SK-N-MC (cell line): ENCODE measurements around the gene MPIG6B.

Source experiments
- EZH2 ChIP-seq: fragments of 200-600 bp; sonication (generic); IDR thresholded peaks from one replicate; pipeline ENCODE4 v1.6.1; 2017; ENCODE audit warnings: antibody characterized with exemption
- POLR2AphosphoS5 ChIP-seq: IDR thresholded peaks from 2 replicates; pipeline ENCODE4 v1.6.1; 2012; ENCODE audit warnings: mild to moderate bottlenecking, low read depth, low read length, borderline replicate concordance

DNA sequence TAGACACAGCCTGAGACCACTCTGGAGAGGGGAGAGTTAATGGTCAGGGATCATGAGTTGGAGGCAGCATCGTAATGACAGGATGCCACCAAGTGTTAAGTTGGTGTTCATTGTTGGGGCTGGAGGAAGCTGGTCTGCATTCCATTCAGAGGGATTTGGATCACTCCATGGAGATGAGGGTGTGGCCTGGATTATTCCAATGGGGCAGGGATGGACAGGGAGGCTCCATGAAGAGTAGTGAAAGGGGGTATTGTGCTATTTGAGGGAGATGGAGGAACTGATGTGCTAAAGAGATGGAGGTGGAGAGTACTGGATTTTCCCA, 40.4 kb downstream of the MPIG6B start:
- no peak for TF ChIP-seq POLR2AphosphoS5
- no peak for TF ChIP-seq EZH2
